ENCODE results near the gene PCDH17. TPM values are rescaled to one million over a fixed set of nuclear protein-coding genes. Genes with fewer than 3 reads are reported as not detected.

The PCDH17 gene
- total RNA-seq, 1 experiment from 2014 or later: not detected

- POLR2A ChIA-PET: no interaction called here
- intact Hi-C loops (cut with micrococcal nuclease): no loop called here
- Mint-ChIP-seq H3K27me3 (ENCODE audit: insufficient read depth, unreplicated experiment) (peaks cover 52% of the 10 kb centered on the region), H3K4me3 (ENCODE audit: unreplicated experiment) (no peak overlapping the region), H3K9me3 (ENCODE audit: unreplicated experiment) (no peaks in the 10 kb centered on the region), H3K27ac (ENCODE audit: low read depth, unreplicated experiment) (no peak overlapping the region), H3K4me1 (ENCODE audit: insufficient read depth, unreplicated experiment) (no peaks in the 10 kb centered on the region), H3K36me3 (ENCODE audit: insufficient read depth, unreplicated experiment) (no peaks in the 10 kb centered on the region)
- no peak for DNase-seq (ENCODE audit: unreplicated experiment)
- TF ChIP-seq CTCF (IDR thresholded peaks at IDR 0.05; ENCODE audit: unreplicated experiment): no peak
- no TSS peak for BruUV-seq (replicated peaks)
- CTCF ChIA-PET: no interaction called here
These were observed 5.3 kb downstream of the PCDH17 start for GRCh38 chr13:57636816-57637215.

GRCh38 chr13:57637515-57637914 is 6.0 kb downstream of the PCDH17 start:
- ChIA-PET CTCF (no interaction called here), POLR2A (no interaction called here)
- H3K36me3 Mint-ChIP-seq (ENCODE audit: insufficient read depth, unreplicated experiment): no peaks in the 10 kb centered on the region
- H3K4me3 Mint-ChIP-seq (ENCODE audit: unreplicated experiment): no peak overlapping the region
- no peak overlapping the region for H3K27ac Mint-ChIP-seq (ENCODE audit: low read depth, unreplicated experiment)
- TF ChIP-seq CTCF (IDR thresholded peaks at IDR 0.05; ENCODE audit: unreplicated experiment): no peak
- no peak for DNase-seq (ENCODE audit: unreplicated experiment)
- H3K9me3 Mint-ChIP-seq (ENCODE audit: unreplicated experiment): no peaks in the 10 kb centered on the region
- H3K4me1 Mint-ChIP-seq (ENCODE audit: insufficient read depth, unreplicated experiment): no peaks in the 10 kb centered on the region
- intact Hi-C loops (cut with micrococcal nuclease): no loop called here
- BruUV-seq (replicated peaks): no TSS peak
- H3K27me3 Mint-ChIP-seq (ENCODE audit: insufficient read depth, unreplicated experiment): peaks cover 50% of the 10 kb centered on the region

DNA sequence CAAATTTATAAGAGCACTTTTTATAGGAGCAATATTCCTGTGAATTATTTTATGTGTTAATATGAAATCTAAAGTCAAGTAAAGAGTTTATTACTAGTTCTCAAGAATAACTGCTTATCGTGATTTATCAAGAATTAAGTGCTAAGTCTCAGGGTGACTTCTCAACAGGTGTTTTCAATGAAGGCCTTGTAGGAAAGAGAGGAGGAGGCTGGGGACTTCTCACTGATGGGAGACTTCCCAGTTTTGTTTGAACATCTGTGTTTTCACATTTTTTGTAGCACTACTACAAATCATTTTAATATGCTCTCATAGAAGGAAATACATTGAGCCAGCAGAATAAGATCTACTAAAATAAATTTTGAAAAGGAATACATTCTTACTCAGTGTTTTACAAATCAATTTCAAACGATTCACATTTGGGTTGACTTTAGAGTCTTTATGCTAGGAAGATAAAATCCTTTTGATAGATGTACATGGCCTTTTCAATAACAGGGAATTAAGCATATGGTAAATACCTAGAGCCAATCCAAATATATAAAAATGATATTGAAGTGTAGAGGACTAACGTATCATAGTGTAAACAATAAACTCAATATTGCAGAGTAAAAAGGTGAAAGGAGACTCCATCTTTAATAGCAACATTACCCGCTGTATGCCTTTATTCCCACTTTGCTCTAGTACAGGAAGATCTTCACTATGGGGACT is 6.8 kb downstream of the PCDH17 start:
- CTCF ChIA-PET: no interaction called here
- intact Hi-C loops (cut with micrococcal nuclease): no loop called here
- H3K9me3 Mint-ChIP-seq (ENCODE audit: unreplicated experiment): no peaks in the 10 kb centered on the region
- H3K36me3 Mint-ChIP-seq (ENCODE audit: insufficient read depth, unreplicated experiment): no peaks in the 10 kb centered on the region
- no TSS peak for BruUV-seq (replicated peaks)
- H3K27me3 Mint-ChIP-seq (ENCODE audit: insufficient read depth, unreplicated experiment): peaks cover 54% of the 10 kb centered on the region
- H3K4me3 Mint-ChIP-seq (ENCODE audit: unreplicated experiment): no peak overlapping the region
- DNase-seq (ENCODE audit: unreplicated experiment): no peak
- no peak overlapping the region for H3K27ac Mint-ChIP-seq (ENCODE audit: low read depth, unreplicated experiment)
- H3K4me1 Mint-ChIP-seq (ENCODE audit: insufficient read depth, unreplicated experiment): no peaks in the 10 kb centered on the region
- no peak for TF ChIP-seq CTCF (IDR thresholded peaks at IDR 0.05; ENCODE audit: unreplicated experiment)
- POLR2A ChIA-PET: no interaction called here

GRCh38 chr13:57640607-57641006 is 9.1 kb downstream of the PCDH17 start:
- no peak for TF ChIP-seq CTCF (IDR thresholded peaks at IDR 0.05; ENCODE audit: unreplicated experiment)
- no peaks in the 10 kb centered on the region for H3K9me3 Mint-ChIP-seq (ENCODE audit: unreplicated experiment)
- H3K27me3 Mint-ChIP-seq (ENCODE audit: insufficient read depth, unreplicated experiment): peaks cover 73% of the 10 kb centered on the region
- H3K36me3 Mint-ChIP-seq (ENCODE audit: insufficient read depth, unreplicated experiment): no peaks in the 10 kb centered on the region
- no peaks in the 10 kb centered on the region for H3K4me1 Mint-ChIP-seq (ENCODE audit: insufficient read depth, unreplicated experiment)
- H3K4me3 Mint-ChIP-seq (ENCODE audit: unreplicated experiment): no peak overlapping the region
- CTCF ChIA-PET: no interaction called here
- no peak overlapping the region for H3K27ac Mint-ChIP-seq (ENCODE audit: low read depth, unreplicated experiment)
- intact Hi-C loops (cut with micrococcal nuclease): no loop called here
- DNase-seq (ENCODE audit: unreplicated experiment): no peak
- POLR2A ChIA-PET: no interaction called here
- BruUV-seq (replicated peaks): no TSS peak

All from MCF 10A (cell line).